ENCODE results near the gene DMXL1. TPM values are rescaled to one million over a fixed set of nuclear protein-coding genes. Genes with fewer than 3 reads are reported as not detected.

The DMXL1 gene
- total RNA-seq, 1 experiment from 2014 or later = 29.2 TPM

GRCh38 chr5:119080936-119081335 is 10.0 kb downstream of the DMXL1 start:
- ChIA-PET CTCF (no interaction called here), POLR2A (no interaction called here)
- ATAC-seq (no peak), DNase-seq (ENCODE audit: low read depth, low spot score) (no peak)
- H3K27ac ChIP-seq (ENCODE audit: low read length) = no peak overlapping the region
- H3K9me3 ChIP-seq (ENCODE audit: control insufficient read depth, insufficient read depth, low read depth, low read length) = no peaks in the 10 kb centered on the region
- TF ChIP-seq CTCF (IDR thresholded peaks at IDR 0.05) (no peak), TCF7L2 (IDR thresholded peaks at IDR 0.05; ENCODE audit: low read depth, low read length) (no peak), POLR2AphosphoS5 (IDR thresholded peaks at IDR 0.05; ENCODE audit: low read depth, low read length) (no peak), SIN3A (IDR thresholded peaks at IDR 0.05; ENCODE audit: borderline replicate concordance, insufficient read depth, low read depth, low read length) (no peak), REST (IDR thresholded peaks at IDR 0.05; ENCODE audit: insufficient read depth in 1 of 2, low read depth in 2 of 2, low read length in 1 of 2) (no peak)
- H3K27me3 ChIP-seq (ENCODE audit: control insufficient read depth, insufficient read depth, low read length) = no peaks in the 10 kb centered on the region
- TSS peak; percentile 5 for BruUV-seq (replicated peaks)
- intact Hi-C loops (cut with micrococcal nuclease; ENCODE audit: unreplicated experiment) = no loop called here
- no peak overlapping the region for H3K4me3 ChIP-seq (ENCODE audit: low read depth in 2 of 2, low read length in 2 of 2)
- in situ Hi-C loops (cut with HindIII; ENCODE audit: low pct_unique_long_range_greater_than_20kb, low sequenced_read_pairs) = no loop called here
- H3K4me1 ChIP-seq (ENCODE audit: control insufficient read depth, insufficient read depth, low read length) = no peaks in the 10 kb centered on the region
- H3K36me3 ChIP-seq (ENCODE audit: control insufficient read depth, insufficient read depth, low read length) = no peaks in the 10 kb centered on the region

GRCh38 chr5:119082691-119083090 is 11.8 kb downstream of the DMXL1 start:
- no TSS peak for BruUV-seq (replicated peaks)
- in situ Hi-C loops (cut with HindIII; ENCODE audit: low pct_unique_long_range_greater_than_20kb, low sequenced_read_pairs) = no loop called here
- DNase-seq (ENCODE audit: low read depth, low spot score) (no peak), ATAC-seq (no peak)
- ChIA-PET CTCF (no interaction called here), POLR2A (no interaction called here)
- H3K4me3 ChIP-seq (ENCODE audit: low read depth in 2 of 2, low read length in 2 of 2) = no peak overlapping the region
- no peaks in the 10 kb centered on the region for H3K27me3 ChIP-seq (ENCODE audit: control insufficient read depth, insufficient read depth, low read length)
- TF ChIP-seq SIN3A (IDR thresholded peaks at IDR 0.05; ENCODE audit: borderline replicate concordance, insufficient read depth, low read depth, low read length) (no peak), POLR2AphosphoS5 (IDR thresholded peaks at IDR 0.05; ENCODE audit: low read depth, low read length) (no peak), REST (IDR thresholded peaks at IDR 0.05; ENCODE audit: insufficient read depth in 1 of 2, low read depth in 2 of 2, low read length in 1 of 2) (no peak), CTCF (IDR thresholded peaks at IDR 0.05) (no peak), TCF7L2 (IDR thresholded peaks at IDR 0.05; ENCODE audit: low read depth, low read length) (no peak)
- H3K9me3 ChIP-seq (ENCODE audit: control insufficient read depth, insufficient read depth, low read depth, low read length) = no peaks in the 10 kb centered on the region
- H3K27ac ChIP-seq (ENCODE audit: low read length) = no peak overlapping the region
- intact Hi-C loops (cut with micrococcal nuclease; ENCODE audit: unreplicated experiment) = no loop called here
- H3K4me1 ChIP-seq (ENCODE audit: control insufficient read depth, insufficient read depth, low read length) = no peaks in the 10 kb centered on the region
- H3K36me3 ChIP-seq (ENCODE audit: control insufficient read depth, insufficient read depth, low read length) = no peaks in the 10 kb centered on the region

All from Panc1 (cell line).